ENCODE measurements around the gene CAMSAP1.

DNA sequence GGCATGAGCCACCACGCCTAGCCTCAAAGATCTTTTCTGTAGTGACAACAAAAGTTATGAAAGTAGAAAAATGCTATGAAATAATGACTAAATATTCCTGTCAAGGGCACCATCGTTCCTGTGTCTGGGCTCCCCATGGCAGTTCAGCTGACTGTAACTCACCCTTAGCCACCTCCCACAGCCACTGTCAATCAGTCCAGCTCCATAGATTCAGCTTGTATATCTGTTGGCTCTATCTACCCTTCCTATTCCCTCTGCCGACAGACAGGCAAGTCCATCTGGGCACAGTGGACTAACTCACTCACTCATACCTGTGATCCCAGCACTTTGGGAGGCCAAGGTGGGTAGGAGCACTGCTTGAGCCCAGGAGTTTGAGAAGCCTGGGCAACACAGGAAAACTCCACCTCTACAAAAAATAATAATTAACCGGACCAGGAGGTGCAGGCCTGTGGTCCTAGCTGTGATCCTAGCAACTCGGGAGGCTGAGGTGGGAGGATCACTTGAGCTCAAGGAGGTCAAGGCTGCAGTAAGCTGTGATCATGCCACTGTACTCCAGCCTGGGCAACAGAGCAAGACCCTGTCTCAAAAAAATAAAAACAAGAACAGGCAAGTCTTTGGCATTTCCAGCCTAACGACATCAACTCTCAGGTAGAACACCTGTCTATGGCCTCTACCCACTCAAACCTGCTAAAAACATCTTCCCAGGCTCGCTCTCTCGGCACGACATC is 6.2 kb downstream of the CAMSAP1 start:
- TF ChIP-seq, protein P1, sequence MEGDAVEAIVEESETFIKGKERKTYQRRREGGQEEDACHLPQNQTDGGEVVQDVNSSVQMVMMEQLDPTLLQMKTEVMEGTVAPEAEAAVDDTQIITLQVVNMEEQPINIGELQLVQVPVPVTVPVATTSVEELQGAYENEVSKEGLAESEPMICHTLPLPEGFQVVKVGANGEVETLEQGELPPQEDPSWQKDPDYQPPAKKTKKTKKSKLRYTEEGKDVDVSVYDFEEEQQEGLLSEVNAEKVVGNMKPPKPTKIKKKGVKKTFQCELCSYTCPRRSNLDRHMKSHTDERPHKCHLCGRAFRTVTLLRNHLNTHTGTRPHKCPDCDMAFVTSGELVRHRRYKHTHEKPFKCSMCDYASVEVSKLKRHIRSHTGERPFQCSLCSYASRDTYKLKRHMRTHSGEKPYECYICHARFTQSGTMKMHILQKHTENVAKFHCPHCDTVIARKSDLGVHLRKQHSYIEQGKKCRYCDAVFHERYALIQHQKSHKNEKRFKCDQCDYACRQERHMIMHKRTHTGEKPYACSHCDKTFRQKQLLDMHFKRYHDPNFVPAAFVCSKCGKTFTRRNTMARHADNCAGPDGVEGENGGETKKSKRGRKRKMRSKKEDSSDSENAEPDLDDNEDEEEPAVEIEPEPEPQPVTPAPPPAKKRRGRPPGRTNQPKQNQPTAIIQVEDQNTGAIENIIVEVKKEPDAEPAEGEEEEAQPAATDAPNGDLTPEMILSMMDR (IDR thresholded peaks at IDR 0.05; ENCODE audit: low read depth, low read length), result no peak
- no peak for TF ChIP-seq EZH2phosphoT487 (IDR thresholded peaks at IDR 0.05; ENCODE audit: low read depth)

Data from OCI-LY3 (cell line).